BLaER1 treated with 17β-estradiol and CSF1 and Interleukin-3, amounts not matched to agents 10 nM and 100 nM (cell line): ENCODE results near the gene RBL1.
"Not testable (repeated sequence)": the region's sequence is repeated elsewhere in the genome, so short reads cannot be mapped to it uniquely, and the experiment has no call there.

Experiments
- H3K27ac ChIP-seq, 11 experiments: shearing (Covaris generic); formaldehyde crosslinking; 2 replicates each; pipeline ENCODE4 v1.8.1; 2022
- H3K27me3 ChIP-seq, 11 experiments: shearing (Covaris generic); formaldehyde crosslinking; 2 replicates each; pipeline ENCODE4 v1.8.1; 2022
- H3K36me3 ChIP-seq, 11 experiments: shearing (Covaris generic); formaldehyde crosslinking; 2 replicates each; pipeline ENCODE4 v1.8.1; 2022
- H3K4me1 ChIP-seq, 10 experiments: shearing (Covaris generic); formaldehyde crosslinking; 2 replicates each; pipeline ENCODE4 v1.8.1; 2022
- H3K4me2 ChIP-seq, 11 experiments: shearing (Covaris generic); formaldehyde crosslinking; 2 replicates each; pipeline ENCODE4 v1.8.1; 2022
- H3K4me3 ChIP-seq, 10 experiments: shearing (Covaris generic); formaldehyde crosslinking; 2 replicates each; pipeline ENCODE4 v1.8.1; 2022
- H3K9ac ChIP-seq, 11 experiments: shearing (Covaris generic); formaldehyde crosslinking; 2 replicates each; pipeline ENCODE4 v1.8.1; 2022
- H3K9me3 ChIP-seq, 11 experiments: shearing (Covaris generic); formaldehyde crosslinking; replicated peaks in 1 of 11; 2 replicates each; pipeline ENCODE4 v1.8.1; 2022
- H4K20me1 ChIP-seq, 11 experiments: shearing (Covaris generic); formaldehyde crosslinking; 2 replicates each; pipeline ENCODE4 v1.8.1; 2022
- Cebpa-rat ChIP-seq, 11 experiments: shearing (Covaris generic); IDR thresholded peaks; 2 replicates each; pipeline ENCODE4 v1.8.1; 2022

The RBL1 gene

GRCh38 chr20:37007898-37008649, 87.7 kb downstream of the RBL1 start:
- peak overlapping the region in 4 of 10 experiments; percentile 2 to 24 (median 11); a peak in 5 of 20 replicates for H3K4me3 ChIP-seq
- peak overlapping the region; percentile 72 to 91 (median 84) for H3K27ac ChIP-seq
- peak overlapping the region; percentile 12 to 61 (median 48); a peak in 17 of 22 replicates for H3K9ac ChIP-seq
- peak in 4 of 11 experiments; percentile 9 to 79 (median 47); a peak in 6 of 22 replicates for TF ChIP-seq Cebpa-rat (IDR thresholded peaks at IDR 0.05)
- H3K4me1 ChIP-seq = peaks cover 70 to 83% (median 81%) of the 10 kb centered on the region in 10 experiments
- no peaks in the 10 kb centered on the region for H4K20me1 ChIP-seq
- peak overlapping the region; percentile 64 to 92 (median 80) for H3K4me2 ChIP-seq
- H3K9me3 ChIP-seq = peaks cover 0 to 13% (median 10%) of the 10 kb centered on the region in 11 experiments; a peak in 14 of 22 replicates
- peaks cover 3 to 55% (median 45%) of the 10 kb centered on the region in 11 experiments; a peak in 20 of 22 replicates for H3K36me3 ChIP-seq
- H3K27me3 ChIP-seq = no peaks in the 10 kb centered on the region

- peak overlapping the region; percentile 50 to 77 (median 65); a peak in 20 of 22 replicates for H3K9ac ChIP-seq
- not testable (repeated sequence) for H3K9me3 ChIP-seq, H4K20me1 ChIP-seq, H3K27me3 ChIP-seq
- peak overlapping the region in 4 of 10 experiments; percentile 5 to 30 (median 14); a peak in 2 of 20 replicates for H3K4me3 ChIP-seq
- H3K27ac ChIP-seq = peak overlapping the region; percentile 76 to 93 (median 84)
- peak in 7 of 11 experiments; percentile 25 to 77 (median 55); a peak in 10 of 22 replicates for TF ChIP-seq Cebpa-rat (IDR thresholded peaks at IDR 0.05)
- peak overlapping the region; percentile 64 to 92 (median 80) for H3K4me2 ChIP-seq
- H3K36me3 ChIP-seq = peaks cover 7 to 48% (median 41%) of the 10 kb centered on the region in 11 experiments; a peak in 20 of 22 replicates
- peaks cover 58 to 71% (median 68%) of the 10 kb centered on the region in 10 experiments for H3K4me1 ChIP-seq
Measured at GRCh38 chr20:37005062-37005942, 90.5 kb downstream of the RBL1 start.

GRCh38 chr20:37001634-37002033, 94.2 kb downstream of the RBL1 start:
- H3K4me3 ChIP-seq, H3K4me2 ChIP-seq, H3K9ac ChIP-seq, H3K9me3 ChIP-seq, H3K27ac ChIP-seq, H4K20me1 ChIP-seq, H3K27me3 ChIP-seq: not testable (repeated sequence)
- peaks cover 13 to 65% (median 58%) of the 10 kb centered on the region in 11 experiments for H3K36me3 ChIP-seq
- H3K4me1 ChIP-seq = peaks cover 23 to 37% (median 35%) of the 10 kb centered on the region in 10 experiments

- H3K36me3 ChIP-seq = peaks cover 19 to 75% (median 69%) of the 10 kb centered on the region in 11 experiments
- not testable (repeated sequence) for H3K4me3 ChIP-seq, H3K27me3 ChIP-seq, H3K27ac ChIP-seq, H3K9ac ChIP-seq, H4K20me1 ChIP-seq, H3K4me2 ChIP-seq
- H3K9me3 ChIP-seq = peaks cover 4 to 19% (median 14%) of the 10 kb centered on the region in 11 experiments; a peak in 21 of 22 replicates
- peaks cover 10 to 23% (median 21%) of the 10 kb centered on the region in 10 experiments for H3K4me1 ChIP-seq
Measured at GRCh38 chr20:37000171-37000570, 95.6 kb downstream of the RBL1 start.

GRCh38 chr20:36998652-36999051, 97.1 kb downstream of the RBL1 start:
- H3K27ac ChIP-seq = no peak overlapping the region
- no peaks in the 10 kb centered on the region for H4K20me1 ChIP-seq
- peaks cover 20 to 34% (median 29%) of the 10 kb centered on the region in 11 experiments for H3K9me3 ChIP-seq
- peaks cover 0 to 8% (median 6%) of the 10 kb centered on the region in 10 experiments; a peak in 15 of 20 replicates for H3K4me1 ChIP-seq
- H3K4me2 ChIP-seq = no peak overlapping the region
- no peaks in the 10 kb centered on the region for H3K27me3 ChIP-seq
- no peak overlapping the region for H3K4me3 ChIP-seq
- peaks cover 31 to 78% (median 72%) of the 10 kb centered on the region in 11 experiments for H3K36me3 ChIP-seq
- TF ChIP-seq Cebpa-rat (IDR thresholded peaks at IDR 0.05) = no peak
- H3K9ac ChIP-seq = no peak overlapping the region

- no peaks in the 10 kb centered on the region for H3K27me3 ChIP-seq
- TF ChIP-seq Cebpa-rat (IDR thresholded peaks at IDR 0.05) = no peak
- peaks cover 35 to 47% (median 44%) of the 10 kb centered on the region in 11 experiments for H3K9me3 ChIP-seq
- no peak overlapping the region for H3K27ac ChIP-seq
- H3K4me1 ChIP-seq = no peaks in the 10 kb centered on the region
- H4K20me1 ChIP-seq = no peaks in the 10 kb centered on the region
- peaks cover 28 to 74% (median 68%) of the 10 kb centered on the region in 11 experiments for H3K36me3 ChIP-seq
- H3K4me2 ChIP-seq = no peak overlapping the region
- H3K9ac ChIP-seq = no peak overlapping the region
- H3K4me3 ChIP-seq = no peak overlapping the region
Measured at GRCh38 chr20:36997121-36997520, 98.7 kb downstream of the RBL1 start.

GRCh38 chr20:36994221-36994620, 101.6 kb downstream of the RBL1 start:
- H3K4me3 ChIP-seq, H3K4me2 ChIP-seq, H3K9ac ChIP-seq, H4K20me1 ChIP-seq, H3K27me3 ChIP-seq, H3K27ac ChIP-seq: not testable (repeated sequence)
- peaks cover 28 to 68% (median 64%) of the 10 kb centered on the region in 11 experiments for H3K36me3 ChIP-seq
- H3K9me3 ChIP-seq = peaks cover 35 to 50% (median 44%) of the 10 kb centered on the region in 11 experiments
- H3K4me1 ChIP-seq = peaks cover 12 to 23% (median 15%) of the 10 kb centered on the region in 10 experiments

- H3K4me2 ChIP-seq = no peak overlapping the region
- H3K4me3 ChIP-seq = no peak overlapping the region
- no peak for TF ChIP-seq Cebpa-rat (IDR thresholded peaks at IDR 0.05)
- no peaks in the 10 kb centered on the region for H3K27me3 ChIP-seq
- peaks cover 37 to 63% (median 52%) of the 10 kb centered on the region in 11 experiments for H3K9me3 ChIP-seq
- H3K9ac ChIP-seq = no peak overlapping the region
- no peak overlapping the region for H3K27ac ChIP-seq
- no peaks in the 10 kb centered on the region for H4K20me1 ChIP-seq
- H3K4me1 ChIP-seq = peaks cover 26 to 37% (median 28%) of the 10 kb centered on the region in 10 experiments
- peaks cover 24 to 55% (median 52%) of the 10 kb centered on the region in 11 experiments for H3K36me3 ChIP-seq
Measured at GRCh38 chr20:36992802-36993334, 102.9 kb downstream of the RBL1 start.
